IPS-18a (cell line): ENCODE results near the gene LAMC1.

Experiments
- H3K27ac ChIP-seq: one replicate; pipeline ENCODE4 v1.5.1; 2013; ENCODE audit warnings: low read length
- H3K27me3 ChIP-seq: one replicate; pipeline ENCODE4 v1.6.1; 2013; ENCODE audit warnings: mild to moderate bottlenecking, low read length; ENCODE audit not compliant: control insufficient read depth, insufficient read depth
- H3K36me3 ChIP-seq: one replicate; pipeline ENCODE4 v1.6.1; 2013; ENCODE audit warnings: low read depth, low read length; ENCODE audit not compliant: control insufficient read depth
- H3K4me1 ChIP-seq: one replicate; pipeline ENCODE4 v1.6.1; 2013; ENCODE audit warnings: low read depth, low read length; ENCODE audit not compliant: control insufficient read depth
- H3K4me3 ChIP-seq: one replicate; pipeline ENCODE4 v1.5.1; 2013; ENCODE audit warnings: low read length
- H3K9ac ChIP-seq: one replicate; pipeline ENCODE4 v1.6.1; 2013; ENCODE audit warnings: mild to moderate bottlenecking, low read length, moderate library complexity
- H3K9me3 ChIP-seq: one replicate; pipeline ENCODE4 v1.6.1; 2013; ENCODE audit warnings: low read depth, low read length; ENCODE audit not compliant: control insufficient read depth

LAMC1 gene

DNA sequence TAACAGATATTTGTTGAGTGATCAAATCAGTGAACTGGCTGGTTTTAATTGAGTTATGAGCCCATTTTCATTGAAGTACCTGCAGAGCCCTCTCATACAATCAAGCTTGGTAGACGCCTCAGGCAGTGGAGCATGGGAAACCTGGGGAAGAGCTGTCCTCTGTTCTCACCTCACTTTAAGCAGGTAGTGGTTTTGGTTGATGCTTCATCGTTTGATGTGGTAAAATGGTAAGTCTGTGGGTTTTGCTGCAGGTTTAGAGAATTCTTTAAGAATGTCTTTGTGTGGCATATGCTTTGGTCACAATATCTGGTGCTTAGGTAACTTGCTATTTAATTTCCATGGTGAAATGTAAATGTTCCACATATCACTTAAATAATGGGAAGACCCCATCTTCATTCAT lies 10.0 kb downstream of the LAMC1 start:
- Histone ChIP-seq H3K27ac (no peak overlapping the region), H3K9me3 (no peaks in the 10 kb centered on the region), H3K27me3 (no peaks in the 10 kb centered on the region), H3K4me3 (no peak overlapping the region), H3K4me1 (peaks cover 32% of the 10 kb centered on the region), H3K36me3 (no peaks in the 10 kb centered on the region), H3K9ac (no peak overlapping the region)

DNA sequence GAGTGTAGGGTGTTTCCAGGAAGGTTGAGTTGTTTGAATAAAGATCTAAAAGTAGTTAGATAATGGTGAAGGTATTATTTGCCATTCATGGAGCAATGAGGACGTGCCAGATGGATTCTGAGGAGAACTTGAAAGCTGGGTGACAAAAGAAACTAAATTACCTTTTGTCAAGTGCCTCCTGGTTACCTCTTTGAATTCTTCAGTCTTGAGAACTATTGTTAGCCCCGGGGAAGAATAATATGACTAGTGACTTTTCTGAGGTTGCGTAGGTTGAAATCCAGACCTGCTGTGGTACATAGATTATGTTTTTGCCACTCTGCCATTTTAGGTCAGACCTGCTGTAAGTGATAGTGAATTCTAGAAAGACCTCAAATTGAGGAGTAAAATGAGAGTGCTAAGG lies 11.5 kb downstream of the LAMC1 start:
- Histone ChIP-seq H3K36me3 (no peaks in the 10 kb centered on the region), H3K4me1 (peaks cover 30% of the 10 kb centered on the region), H3K27ac (no peak overlapping the region), H3K27me3 (no peaks in the 10 kb centered on the region), H3K9me3 (no peaks in the 10 kb centered on the region), H3K4me3 (no peak overlapping the region), H3K9ac (no peak overlapping the region)

- H3K27me3 ChIP-seq, result no peaks in the 10 kb centered on the region
- peaks cover 32% of the 10 kb centered on the region for H3K4me1 ChIP-seq
- no peak overlapping the region for H3K9ac ChIP-seq
- H3K27ac ChIP-seq, result no peak overlapping the region
- H3K9me3 ChIP-seq, result no peaks in the 10 kb centered on the region
- no peaks in the 10 kb centered on the region for H3K36me3 ChIP-seq
- H3K4me3 ChIP-seq, result no peak overlapping the region
Measured at GRCh38 chr1:183038333-183038866, 15.2 kb downstream of the LAMC1 start.

DNA sequence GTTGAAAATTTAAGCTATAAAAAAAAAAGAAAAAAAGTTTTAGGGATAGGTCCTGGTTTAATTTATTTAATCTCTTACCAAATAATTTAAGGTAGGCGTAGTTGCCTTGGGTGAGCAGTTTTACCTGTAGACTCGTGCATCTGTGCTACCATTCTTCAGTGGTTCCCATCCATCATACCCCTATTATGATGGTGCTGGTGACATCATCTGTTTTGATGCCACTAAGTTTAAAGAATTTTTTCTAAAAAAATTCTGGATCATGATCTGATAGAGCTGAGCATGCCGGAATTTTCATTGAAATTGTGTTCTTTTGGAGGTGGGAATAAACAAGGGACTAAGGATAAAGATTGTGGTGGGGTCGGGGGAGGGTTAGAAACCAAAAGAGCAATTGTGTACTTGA lies 15.7 kb downstream of the LAMC1 start:
- H3K9ac ChIP-seq, result no peak overlapping the region
- H3K36me3 ChIP-seq, result no peaks in the 10 kb centered on the region
- no peaks in the 10 kb centered on the region for H3K9me3 ChIP-seq
- H3K27ac ChIP-seq, result no peak overlapping the region
- H3K27me3 ChIP-seq, result no peaks in the 10 kb centered on the region
- no peak overlapping the region for H3K4me3 ChIP-seq
- H3K4me1 ChIP-seq, result peaks cover 32% of the 10 kb centered on the region

GRCh38 chr1:183039330-183039729 lies 16.1 kb downstream of the LAMC1 start:
- H3K4me1 ChIP-seq, result peaks cover 32% of the 10 kb centered on the region
- no peak overlapping the region for H3K9ac ChIP-seq
- H3K27me3 ChIP-seq, result no peaks in the 10 kb centered on the region
- H3K4me3 ChIP-seq, result no peak overlapping the region
- no peaks in the 10 kb centered on the region for H3K9me3 ChIP-seq
- H3K27ac ChIP-seq, result no peak overlapping the region
- no peaks in the 10 kb centered on the region for H3K36me3 ChIP-seq

- H3K27me3 ChIP-seq, result no peaks in the 10 kb centered on the region
- H3K4me3 ChIP-seq, result no peak overlapping the region
- peaks cover 32% of the 10 kb centered on the region for H3K4me1 ChIP-seq
- no peak overlapping the region for H3K27ac ChIP-seq
- no peaks in the 10 kb centered on the region for H3K36me3 ChIP-seq
- no peak overlapping the region for H3K9ac ChIP-seq
- no peaks in the 10 kb centered on the region for H3K9me3 ChIP-seq
Measured at GRCh38 chr1:183039985-183040447, 16.8 kb downstream of the LAMC1 start.

DNA sequence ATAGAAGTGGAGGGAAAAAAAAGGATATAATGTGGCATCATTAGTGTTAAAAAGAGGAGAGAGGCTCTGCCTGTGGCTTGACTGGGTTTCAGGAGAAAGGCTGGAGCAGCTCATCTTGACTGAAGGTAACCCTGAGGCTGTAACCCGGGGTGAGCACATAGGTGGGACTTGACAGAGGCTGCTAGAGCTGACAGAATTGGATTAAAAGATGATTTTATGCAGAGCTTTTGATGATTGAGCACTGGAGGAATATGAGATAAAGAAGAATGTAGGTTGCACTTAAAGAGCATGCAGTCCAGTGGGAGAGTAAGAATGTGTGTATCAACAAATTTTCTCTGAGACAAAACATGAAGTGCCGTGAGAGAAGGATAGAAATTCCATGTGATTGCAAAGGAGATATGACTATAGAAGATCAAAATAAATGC lies 17.3 kb downstream of the LAMC1 start:
- Histone ChIP-seq H3K9me3 (no peaks in the 10 kb centered on the region), H3K9ac (no peak overlapping the region), H3K27ac (no peak overlapping the region), H3K27me3 (no peaks in the 10 kb centered on the region), H3K4me1 (peaks cover 30% of the 10 kb centered on the region), H3K4me3 (no peak overlapping the region), H3K36me3 (no peaks in the 10 kb centered on the region)

GRCh38 chr1:183043254-183043653 lies 20.0 kb downstream of the LAMC1 start:
- Histone ChIP-seq H3K27ac (no peak overlapping the region), H3K9me3 (no peaks in the 10 kb centered on the region), H3K27me3 (no peaks in the 10 kb centered on the region), H3K9ac (no peak overlapping the region), H3K4me3 (no peak overlapping the region), H3K4me1 (peaks cover 18% of the 10 kb centered on the region), H3K36me3 (no peaks in the 10 kb centered on the region)

- H3K9me3 ChIP-seq, result no peaks in the 10 kb centered on the region
- no peak overlapping the region for H3K9ac ChIP-seq
- H3K36me3 ChIP-seq, result no peaks in the 10 kb centered on the region
- H3K4me1 ChIP-seq, result peaks cover 14% of the 10 kb centered on the region
- no peak overlapping the region for H3K4me3 ChIP-seq
- no peak overlapping the region for H3K27ac ChIP-seq
- no peaks in the 10 kb centered on the region for H3K27me3 ChIP-seq
Measured at GRCh38 chr1:183043872-183044854, 20.9 kb downstream of the LAMC1 start.

- no peaks in the 10 kb centered on the region for H3K9me3 ChIP-seq
- no peak overlapping the region for H3K4me3 ChIP-seq
- H3K27me3 ChIP-seq, result no peaks in the 10 kb centered on the region
- H3K36me3 ChIP-seq, result no peaks in the 10 kb centered on the region
- no peak overlapping the region for H3K27ac ChIP-seq
- peaks cover 5% of the 10 kb centered on the region for H3K4me1 ChIP-seq
- H3K9ac ChIP-seq, result no peak overlapping the region
Measured at GRCh38 chr1:183044893-183045649, 21.9 kb downstream of the LAMC1 start.
